NCI-H1436 treated with DMSO at 0.1 percent for 48 hours (cell line): ENCODE results near the gene PPDPF.

Experiments used
- DNase-seq: peaks from one replicate; lab custom pipeline; 2025; lab: John Stamatoyannopoulos, UW

PPDPF gene

DNA sequence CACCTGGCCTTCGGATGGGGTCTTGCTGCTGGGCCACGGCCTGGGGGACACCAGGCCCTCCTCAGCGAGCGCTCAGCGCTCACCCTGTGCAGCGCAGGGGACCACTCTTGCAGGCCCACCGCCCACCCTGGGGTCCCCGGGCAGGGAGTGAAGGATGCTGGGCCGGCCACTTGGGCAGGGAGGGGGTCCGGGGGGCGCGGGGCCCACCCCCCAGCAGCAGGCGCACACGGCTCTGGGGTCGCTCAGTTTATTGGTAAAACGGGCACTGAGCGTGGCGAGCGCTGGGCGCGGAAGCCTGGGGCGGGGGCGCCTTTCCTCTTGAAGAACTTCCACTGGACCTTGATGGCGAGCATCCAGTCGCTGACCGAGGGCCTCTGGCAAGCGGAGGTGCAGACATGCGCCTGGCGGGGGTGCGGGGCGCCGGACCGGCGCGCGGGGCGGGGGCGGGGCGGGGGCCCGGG lies 32.8 kb upstream of the PPDPF start:
- no peak for DNase-seq

DNA sequence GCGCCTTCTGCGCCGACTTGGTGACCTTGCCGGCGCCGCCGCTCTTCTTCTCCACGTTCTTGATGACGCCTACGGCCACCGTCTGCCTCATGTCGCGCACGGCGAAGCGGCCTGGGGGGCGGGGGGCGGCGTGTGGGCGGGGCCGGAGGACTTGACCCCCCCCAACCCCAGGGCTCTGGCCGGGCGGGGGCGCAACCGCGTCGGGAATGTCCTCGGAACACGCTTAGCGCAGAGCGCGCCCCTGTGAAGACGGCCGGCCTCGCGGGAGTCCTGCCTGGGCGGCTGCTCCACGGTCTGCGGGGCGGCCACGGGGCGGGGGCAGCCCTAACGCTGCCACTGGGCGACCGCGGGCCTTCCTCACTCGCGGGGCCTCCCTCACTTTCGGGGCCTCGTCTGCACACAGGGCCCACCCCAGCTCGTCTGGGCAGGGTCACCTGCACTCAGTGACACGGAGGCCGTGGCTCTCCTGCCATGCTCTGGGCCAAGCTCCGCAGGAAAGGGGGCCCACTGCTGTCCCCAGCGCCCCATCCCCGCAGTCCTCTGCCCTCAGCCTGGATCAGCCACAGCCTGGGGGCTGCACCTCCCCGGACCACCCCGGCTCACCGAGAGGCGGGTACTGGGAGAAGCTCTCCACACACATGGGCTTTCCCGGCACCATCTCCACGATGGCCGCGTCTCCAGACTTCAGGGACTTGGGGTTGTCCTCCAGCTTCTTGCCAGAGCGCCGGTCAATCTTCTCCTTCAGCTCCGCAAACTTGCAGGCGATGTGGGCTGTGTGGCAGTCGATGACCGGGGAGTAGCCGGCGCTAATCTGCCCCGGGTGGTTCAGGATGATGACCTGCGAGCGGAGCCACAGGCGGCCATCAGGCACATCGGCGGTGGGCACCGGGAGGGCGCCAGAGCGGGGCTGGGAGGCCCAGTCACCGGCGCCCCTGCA lies 32.0 kb upstream of the PPDPF start:
- DNase-seq: no peak

DNA sequence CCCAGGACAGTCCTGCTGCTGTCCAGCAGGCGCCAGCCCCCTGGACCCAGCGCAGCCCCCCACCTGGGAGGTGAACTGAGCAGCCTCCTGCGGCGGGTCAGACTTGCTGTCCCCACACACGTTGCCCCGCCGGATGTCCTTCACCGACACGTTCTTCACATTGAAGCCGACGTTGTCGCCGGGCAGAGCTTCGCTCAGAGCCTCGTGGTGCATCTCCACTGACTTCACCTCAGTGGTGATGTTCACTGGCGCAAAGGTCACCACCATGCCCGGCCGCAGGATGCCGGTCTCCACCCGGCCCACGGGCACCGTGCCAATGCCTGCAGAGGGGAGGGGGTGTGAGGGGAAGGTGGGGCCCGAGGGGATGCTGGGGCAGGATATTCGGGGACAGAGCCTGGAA lies 30.1 kb upstream of the PPDPF start:
- no peak for DNase-seq

DNA sequence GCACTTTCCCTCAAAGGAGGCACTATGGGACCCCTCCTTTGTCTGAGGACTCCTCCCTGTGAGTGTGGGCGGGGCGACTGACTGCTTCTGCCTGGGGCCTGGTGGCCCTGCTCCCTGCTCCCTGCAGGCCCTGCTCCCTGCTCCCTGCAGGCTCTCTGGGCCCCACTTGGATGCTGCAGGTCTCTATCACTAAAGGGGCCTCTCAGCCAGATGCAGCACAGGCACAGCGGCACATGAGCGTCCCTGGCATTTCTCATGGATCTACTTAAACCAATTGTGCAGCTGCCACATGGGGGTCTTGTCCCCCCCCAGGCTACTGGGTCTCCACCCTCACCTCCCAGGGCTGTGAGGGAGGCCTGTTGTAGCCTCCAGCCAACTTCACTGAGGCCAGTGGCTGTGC lies 29.5 kb upstream of the PPDPF start:
- no peak for DNase-seq

DNA sequence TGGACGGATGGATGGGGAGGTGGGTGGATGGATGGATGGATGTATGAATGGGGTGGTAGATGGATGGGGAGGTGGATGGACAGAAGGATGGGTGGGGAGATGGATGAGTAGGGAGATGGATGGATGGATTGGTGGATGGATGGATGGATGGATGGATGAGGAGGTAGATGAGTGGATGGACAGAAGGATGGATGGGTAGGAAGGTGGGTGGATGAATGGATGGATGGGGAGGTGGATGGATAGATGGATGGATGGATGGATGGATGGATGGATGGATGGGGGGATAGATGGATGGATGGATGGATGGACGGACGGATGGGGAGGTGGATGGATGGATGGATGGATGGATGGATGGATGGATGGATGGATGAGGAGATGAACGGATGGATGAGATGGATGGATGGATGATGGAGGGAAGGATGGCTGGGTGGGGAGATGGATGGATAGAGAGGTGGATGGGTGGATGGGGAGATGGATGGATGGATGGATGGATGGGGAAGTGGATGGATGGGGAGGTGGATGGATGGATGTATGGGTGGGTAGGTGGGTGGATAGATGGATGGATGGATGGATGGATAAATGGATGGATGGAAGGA lies 28.8 kb upstream of the PPDPF start:
- no peak for DNase-seq

DNA sequence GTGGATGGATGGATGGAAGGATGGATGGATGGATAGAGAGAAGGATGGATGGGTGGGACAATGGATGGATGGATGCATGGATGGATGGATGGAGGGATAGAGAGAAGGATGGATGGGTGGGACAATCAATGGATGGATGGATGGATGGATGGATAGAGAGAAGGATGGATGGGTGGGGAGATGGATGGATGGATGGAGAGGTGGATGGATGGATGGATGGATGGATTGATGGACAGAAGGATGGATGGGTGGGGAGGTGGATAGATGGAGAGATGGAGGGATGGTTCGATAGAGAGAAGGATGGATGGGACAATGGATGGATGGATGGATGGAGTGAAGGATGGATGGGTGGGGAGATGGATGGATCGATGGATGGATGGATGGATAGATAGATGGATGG lies 28.0 kb upstream of the PPDPF start:
- DNase-seq: no peak

DNA sequence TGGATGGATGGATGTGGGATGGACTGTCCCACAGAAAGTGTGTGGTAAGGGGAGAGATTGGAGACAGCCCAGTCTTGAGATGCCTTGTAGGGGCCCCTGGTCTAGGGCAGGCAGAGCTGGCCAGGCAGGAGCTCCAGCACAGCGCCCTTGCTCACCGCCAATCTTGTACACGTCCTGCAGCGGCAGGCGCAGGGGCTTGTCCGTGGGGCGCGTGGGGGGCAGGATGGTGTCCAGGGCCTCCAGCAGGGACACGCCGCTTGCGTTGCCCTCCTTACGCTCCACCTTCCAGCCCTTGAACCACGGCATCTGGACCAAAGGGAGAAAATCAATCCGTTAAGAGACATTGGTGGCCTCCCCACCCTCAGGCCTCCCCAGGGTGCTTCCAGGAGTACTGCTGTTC lies 27.6 kb upstream of the PPDPF start:
- no peak for DNase-seq

DNA sequence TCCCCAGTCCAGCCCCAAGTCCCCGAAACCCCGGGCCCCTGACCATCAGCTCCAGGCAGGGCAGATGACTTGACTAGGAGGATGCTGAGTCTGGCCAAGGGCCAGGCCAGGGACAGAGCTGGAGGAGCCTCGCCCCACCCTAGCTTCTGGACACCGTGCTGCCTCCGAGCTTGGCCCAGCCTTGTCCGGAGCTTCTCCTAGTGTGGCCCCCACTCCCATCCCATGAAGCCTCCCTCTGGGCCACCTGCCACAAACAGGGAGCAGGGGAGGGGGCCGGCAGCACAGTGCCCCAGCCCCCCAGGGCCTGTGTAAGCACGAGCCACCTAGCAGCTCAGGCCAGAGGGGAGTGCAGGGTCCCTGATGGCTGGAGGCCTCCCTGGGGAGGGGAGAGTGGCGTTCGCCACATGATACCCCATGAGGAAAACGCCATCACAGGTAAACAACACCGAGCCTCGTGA lies 27.0 kb upstream of the PPDPF start:
- no peak for DNase-seq

DNA sequence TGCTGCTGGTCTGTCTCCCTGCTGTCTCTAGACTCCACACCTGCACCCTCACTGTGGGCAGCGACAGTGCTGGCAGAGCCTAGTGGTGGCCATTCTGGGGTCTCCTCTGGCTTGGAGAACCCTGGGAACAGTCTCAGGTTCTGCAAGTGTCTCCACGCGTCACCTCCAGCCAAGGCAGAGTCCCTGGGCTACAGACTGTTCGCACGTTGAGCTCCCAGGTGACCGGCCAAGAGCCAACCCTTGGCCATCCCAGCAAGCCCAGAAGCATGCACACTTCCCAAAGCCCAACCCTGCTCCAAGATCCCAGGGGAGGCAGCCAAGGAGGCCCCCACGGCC lies 26.5 kb upstream of the PPDPF start:
- no peak for DNase-seq

DNA sequence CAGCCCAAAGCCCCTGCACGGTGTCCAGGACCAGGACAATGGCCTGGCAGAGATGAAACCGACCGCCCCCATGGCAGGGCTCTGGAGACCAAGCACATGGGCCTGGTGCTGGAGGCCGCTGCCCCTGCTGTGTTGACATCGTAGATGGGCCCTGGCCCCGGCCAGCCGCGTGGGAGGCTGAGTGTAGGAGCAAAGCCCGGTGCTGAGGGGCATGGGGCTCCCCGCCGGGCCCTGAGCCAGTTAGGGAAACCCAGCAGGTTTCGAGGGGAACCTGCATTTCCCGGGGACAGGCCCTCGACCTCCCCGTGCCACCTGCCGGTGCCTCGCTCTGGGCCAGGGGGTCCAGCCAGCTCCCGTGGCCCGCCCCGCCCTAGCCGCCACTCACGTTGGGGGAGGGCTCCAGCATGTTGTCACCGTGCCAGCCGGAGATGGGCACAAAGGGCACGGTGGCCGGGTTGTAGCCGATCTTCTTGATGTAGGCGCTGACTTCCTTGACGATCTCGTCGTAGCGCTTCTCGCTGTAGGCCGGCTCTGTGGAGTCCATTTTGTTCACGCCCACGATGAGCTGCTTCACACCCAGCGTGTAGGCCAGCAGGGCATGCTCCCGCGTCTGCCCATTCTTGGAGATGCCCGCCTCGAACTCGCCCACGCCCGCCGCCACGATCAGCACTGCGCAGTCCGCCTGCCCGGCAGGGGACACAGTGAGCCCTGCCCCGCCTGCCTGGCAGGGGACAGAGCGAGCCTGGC lies 26.0 kb upstream of the PPDPF start:
- DNase-seq: no peak

DNA sequence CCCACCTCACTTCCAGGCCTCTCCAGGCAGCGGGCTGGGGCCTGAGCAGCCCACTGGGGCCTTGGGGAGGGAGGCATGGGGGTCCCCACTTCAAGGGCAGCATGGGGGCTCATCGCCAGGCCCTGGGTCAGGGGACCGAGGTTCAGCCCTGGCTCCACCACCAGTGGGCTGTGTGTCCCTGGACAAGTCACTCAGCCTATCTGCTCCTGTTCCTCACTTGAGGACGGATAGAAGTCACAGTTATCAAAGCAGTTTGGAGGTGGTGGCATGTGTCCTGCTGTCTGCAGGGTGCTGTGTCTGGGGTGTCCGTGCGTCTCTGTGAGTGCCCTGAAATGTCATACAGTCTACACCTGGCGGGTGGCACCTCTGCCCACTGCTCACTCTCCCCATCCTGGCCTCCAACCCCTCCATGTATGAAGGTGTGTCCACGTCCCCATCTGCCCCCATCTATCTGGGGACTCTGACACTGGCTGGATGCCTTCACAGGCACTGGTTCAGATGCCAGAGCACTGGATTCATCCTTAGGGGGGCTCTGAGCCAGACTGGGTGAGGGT lies 25.3 kb upstream of the PPDPF start:
- DNase-seq: no peak

DNA sequence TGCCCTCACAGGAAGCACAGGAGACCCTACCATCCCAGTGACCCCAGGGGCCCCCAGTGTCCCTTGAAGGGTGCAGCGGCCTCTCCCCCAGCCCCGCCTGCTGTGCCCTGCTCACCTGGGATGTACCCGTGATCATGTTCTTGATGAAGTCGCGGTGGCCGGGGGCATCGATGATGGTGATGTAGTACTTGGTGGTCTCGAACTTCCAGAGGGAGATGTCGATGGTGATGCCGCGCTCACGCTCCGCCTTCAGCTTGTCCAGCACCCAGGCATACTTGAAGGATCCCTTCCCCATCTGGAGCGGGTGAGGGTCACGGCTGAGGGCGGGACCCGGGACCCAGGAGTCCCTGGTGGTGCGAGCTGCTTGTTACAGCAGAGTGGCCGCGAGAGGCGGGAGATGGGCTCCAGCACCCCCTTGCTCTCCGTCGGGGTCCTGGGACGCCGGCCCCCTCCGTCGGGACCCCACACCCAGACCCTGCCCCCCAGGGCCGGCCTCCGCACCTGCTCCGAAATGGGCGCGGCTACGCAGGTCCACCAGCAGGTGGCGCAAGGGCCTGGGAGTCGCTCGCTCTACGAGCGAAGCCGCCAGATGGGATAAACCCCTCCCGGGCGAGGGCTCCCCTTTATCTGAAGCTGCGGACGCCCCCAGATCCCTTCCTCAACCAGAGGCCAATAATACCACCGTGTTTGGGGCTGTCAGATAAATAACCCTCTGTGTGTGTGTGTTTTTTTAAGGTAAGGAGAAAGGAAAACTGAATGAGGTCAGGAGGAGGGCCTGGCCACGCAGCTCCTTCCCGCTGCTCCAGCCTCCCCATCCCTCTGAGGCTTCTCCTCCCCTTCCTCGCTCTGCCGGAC lies 24.6 kb upstream of the PPDPF start:
- no peak for DNase-seq

DNA sequence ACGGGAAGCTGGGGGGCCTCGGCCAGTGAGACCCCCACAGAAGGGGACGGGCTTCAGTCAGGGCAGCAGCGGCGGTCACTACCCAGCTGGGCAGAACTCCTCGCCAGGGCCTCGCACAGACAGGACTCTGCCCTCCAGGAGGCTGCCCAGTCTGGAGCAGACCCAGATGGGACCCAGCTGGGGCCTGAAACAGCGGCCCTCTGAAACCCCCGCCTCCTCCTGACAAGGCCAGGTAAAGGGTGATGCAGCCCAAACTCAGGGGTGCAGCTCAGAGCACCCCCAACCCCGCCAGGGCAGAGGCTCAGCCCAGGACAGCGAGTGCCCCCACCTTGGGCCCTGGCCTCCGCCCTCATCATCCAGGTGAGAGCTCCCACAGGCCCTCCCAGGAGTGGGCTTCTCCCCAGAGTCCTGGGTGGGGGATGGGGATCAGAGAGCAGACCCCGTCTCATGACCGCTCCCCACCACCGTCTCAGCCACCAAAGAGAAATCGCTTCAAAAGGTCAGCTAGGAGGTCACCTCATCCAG lies 23.9 kb upstream of the PPDPF start:
- no peak for DNase-seq

DNA sequence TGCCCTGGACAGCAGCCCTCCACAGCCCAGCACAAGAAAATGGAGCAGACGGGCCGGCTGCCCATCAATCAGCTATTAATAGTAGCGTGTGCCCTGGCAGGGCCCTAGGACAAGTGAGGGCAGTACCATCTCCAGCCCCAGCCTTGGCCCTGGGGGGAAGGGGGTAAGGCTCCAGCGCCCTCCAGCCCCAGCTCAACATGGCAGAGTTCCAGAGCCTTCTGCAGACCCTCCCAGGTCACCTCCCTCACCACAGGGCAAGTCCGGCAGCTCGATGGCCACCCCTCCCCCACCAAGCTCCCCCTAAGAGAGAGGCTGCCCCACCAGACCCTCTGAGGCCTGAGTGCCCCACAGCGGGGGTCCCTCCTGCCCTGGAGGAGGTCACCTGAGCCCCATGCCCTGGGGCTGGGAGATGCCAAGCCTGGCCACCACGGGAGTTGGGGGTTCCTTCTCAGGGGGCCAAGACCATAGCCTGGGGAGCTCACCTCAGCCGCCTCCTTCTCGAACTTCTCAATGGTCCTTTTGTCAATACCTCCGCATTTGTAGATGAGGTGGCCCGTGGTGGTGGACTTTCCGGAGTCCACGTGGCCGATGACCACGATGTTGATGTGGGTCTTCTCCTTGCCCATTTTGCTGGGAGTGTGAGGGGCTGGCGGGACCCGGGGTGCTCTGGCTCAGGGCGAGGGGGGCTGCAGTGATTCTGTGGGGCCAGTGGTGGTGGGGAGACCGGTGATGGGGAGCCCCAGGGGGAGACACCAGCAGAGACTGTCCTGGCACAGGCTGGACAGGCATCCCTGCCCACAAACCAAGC lies 23.2 kb upstream of the PPDPF start:
- DNase-seq: no peak

DNA sequence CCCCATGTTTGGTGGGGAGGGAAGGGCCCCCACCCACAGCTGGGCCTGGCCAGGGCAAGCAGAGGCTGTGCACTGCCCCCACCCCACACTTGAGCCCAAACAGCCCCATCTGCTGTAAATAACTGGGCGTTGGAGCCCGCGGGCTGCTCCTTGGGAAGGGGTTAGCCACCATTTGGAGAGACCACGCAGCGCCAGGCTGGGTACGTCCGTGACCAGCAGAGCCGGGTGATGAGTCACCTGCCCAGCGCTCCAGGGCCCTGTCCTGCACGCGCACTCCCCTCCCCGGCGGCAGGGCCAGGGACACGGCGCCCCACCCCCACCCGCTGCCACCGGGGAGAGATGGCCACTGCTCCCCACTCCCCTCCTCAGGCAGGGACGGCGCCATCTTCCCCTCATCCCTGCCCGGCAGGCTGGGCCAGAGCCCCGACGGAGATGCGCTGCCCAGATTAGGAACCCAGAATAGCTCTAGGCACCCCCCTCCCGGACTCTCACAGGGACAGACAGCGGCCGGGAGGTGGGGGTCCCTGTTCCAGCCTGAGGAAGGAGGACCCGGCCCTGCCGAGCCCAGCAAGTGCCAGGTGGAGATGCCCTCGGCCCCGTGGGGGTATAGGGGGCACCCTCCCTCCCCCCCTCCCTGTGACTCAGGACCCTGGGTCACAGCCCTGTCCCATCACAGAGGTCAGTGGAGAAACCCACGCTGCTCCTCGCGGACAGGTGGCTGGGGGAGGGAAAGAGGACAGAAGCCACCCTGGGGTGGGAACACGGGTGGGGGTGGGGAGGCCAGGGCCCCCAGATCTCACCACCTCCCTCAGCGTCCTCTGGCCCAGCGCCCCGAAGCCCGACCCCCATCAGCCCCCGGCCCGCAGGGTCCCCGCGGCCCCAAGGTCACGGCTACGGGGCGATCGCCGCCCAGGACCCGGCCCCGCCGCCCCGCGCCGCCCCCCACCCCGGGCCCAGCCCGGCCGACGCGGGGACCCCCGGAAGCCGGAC lies 22.3 kb upstream of the PPDPF start:
- DNase-seq: no peak

DNA sequence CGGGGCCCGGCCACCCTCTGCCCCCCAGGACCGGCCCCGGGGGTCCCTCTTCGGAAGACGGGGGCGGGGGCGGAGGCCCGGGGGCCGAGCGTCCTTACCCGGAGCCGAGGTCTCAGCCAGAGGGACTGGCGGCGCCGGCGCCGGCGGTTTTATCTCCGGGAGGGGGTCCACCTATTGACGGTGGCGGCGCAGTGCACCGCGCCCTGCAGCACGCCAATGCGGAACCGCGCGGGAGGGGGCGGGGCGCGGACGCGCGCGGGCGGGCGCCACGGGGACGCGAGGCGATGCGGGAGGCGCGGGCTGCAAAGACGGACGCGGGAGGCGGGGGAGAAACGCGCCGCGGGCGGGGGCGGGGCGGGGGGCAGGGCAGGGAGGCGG lies 21.6 kb upstream of the PPDPF start, which contains the start of gene EEF1A2:
EEF1A2 (minus strand) TSS at position 124 of the 378 bp plus-strand sequence. CDS start 1,320 bp downstream, outside the sequence.
- DNase-seq: no peak

DNA sequence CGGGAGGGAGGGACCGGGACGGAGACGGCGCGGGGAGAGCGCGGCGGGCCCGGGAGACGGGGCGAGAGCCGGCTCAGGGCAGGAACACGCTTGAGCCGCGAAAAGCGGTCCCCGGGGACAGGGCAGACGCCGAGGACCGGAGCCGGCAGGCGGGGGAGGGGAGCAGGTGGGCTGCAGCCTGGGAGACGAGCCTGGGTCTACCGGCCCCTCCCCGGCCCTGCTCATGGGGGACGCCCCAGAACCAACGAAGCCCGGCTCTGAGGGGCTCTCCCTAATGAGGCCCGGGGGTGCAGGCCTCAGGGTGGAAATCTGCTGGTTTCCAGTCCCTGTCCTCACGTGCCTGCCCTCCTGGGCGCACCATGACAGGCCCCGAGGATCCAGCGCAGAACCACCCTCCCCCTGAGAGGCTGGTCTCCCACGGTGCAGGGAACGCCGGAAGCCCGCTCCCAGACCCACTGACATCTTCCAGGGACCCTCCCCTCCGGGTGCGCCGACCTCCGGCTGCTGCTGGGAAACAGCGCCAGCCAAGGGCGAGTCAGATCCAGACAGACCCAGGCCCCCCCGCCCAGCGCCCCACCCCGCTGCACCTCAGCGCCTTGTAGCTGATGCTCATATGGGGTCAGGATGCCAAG lies 21.1 kb upstream of the PPDPF start:
- no peak for DNase-seq

DNA sequence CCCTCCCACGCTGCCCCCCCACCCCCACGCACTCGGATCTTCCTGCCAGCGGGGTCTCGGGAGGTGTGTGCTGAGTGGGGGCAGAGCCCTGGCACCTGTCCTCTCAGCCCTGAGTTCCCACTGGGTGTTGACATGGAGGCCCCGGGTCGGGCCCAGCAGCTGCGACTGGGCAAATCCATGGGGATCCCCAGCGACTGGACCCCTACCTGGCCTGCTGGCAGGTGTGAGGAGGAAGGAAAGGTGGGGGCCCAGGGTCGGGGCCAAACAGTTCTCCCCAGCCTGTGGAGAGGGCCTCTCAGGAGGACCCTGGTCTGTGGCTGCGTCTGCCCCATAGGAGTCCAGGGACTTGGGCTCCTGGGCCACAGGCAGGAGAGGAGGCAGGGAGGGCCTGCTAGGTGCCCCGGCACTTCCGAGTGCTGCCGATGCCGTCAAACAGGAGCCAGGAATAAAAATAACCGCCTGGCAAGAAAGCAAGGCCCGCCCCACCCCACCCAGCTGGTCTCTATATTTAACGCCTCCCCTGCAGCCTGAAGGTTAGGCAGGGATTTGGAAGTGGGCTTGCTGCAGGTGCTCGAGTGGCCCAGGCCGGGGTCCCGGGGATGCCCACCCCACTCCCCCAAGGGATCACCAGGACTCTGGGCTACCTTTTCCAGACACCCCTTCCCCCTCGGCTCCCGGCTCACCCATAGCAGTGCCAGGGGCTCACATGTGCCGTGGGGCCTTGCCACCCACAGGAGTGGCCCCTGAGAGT lies 20.2 kb upstream of the PPDPF start:
- no peak for DNase-seq
